DMS53 (cell line): ENCODE results near the gene RRAGC.
"Not testable (repeated sequence)": the region's sequence is repeated elsewhere in the genome, so short reads cannot be mapped to it uniquely, and the experiment has no call there.

Source experiments
- DNase-seq: peaks from one replicate; lab custom pipeline; 2025; lab: John Stamatoyannopoulos, UW

RRAGC gene

GRCh38 chr1:38858833-38859560 lies 575 bp downstream of the RRAGC start:
- DNase-seq, result peak; percentile 69

- no peak for DNase-seq
Measured at GRCh38 chr1:38852780-38853179, 6.8 kb downstream of the RRAGC start.

- no peak for DNase-seq
Measured at GRCh38 chr1:38848071-38848470, 11.5 kb downstream of the RRAGC start.

- no peak for DNase-seq
Measured at GRCh38 chr1:38846210-38846609, 13.4 kb downstream of the RRAGC start.

GRCh38 chr1:38845088-38845487 lies 14.5 kb downstream of the RRAGC start:
- DNase-seq, result not testable (repeated sequence)

GRCh38 chr1:38840281-38840680 lies 19.3 kb downstream of the RRAGC start:
- no peak for DNase-seq

- no peak for DNase-seq
Measured at GRCh38 chr1:38839363-38839762, 20.2 kb downstream of the RRAGC start.

- not testable (repeated sequence) for DNase-seq
Measured at GRCh38 chr1:38836316-38836715, 23.3 kb downstream of the RRAGC start.

GRCh38 chr1:38834937-38835827 lies 24.4 kb downstream of the RRAGC start:
- DNase-seq, result peak; percentile 91

- no peak for DNase-seq
Measured at GRCh38 chr1:38834221-38834782, 25.3 kb downstream of the RRAGC start.

- DNase-seq, result no peak
Measured at GRCh38 chr1:38833146-38833545, 26.4 kb downstream of the RRAGC start.

- DNase-seq, result no peak
Measured at GRCh38 chr1:38832370-38832734, 27.2 kb downstream of the RRAGC start.

GRCh38 chr1:38831731-38832369 lies 27.7 kb downstream of the RRAGC start:
- no peak for DNase-seq

- DNase-seq, result no peak
Measured at GRCh38 chr1:38829368-38829767, 30.2 kb downstream of the RRAGC start.

- DNase-seq, result no peak
Measured at GRCh38 chr1:38827318-38827717, 32.3 kb downstream of the RRAGC start.

- no peak for DNase-seq
Measured at GRCh38 chr1:38826886-38827285, 32.7 kb downstream of the RRAGC start.

GRCh38 chr1:38826262-38826661 lies 33.3 kb downstream of the RRAGC start:
- DNase-seq, result no peak

GRCh38 chr1:38820860-38821259 lies 38.7 kb downstream of the RRAGC start:
- DNase-seq, result no peak

GRCh38 chr1:38819516-38819915 lies 40.1 kb downstream of the RRAGC start:
- DNase-seq, result no peak

- no peak for DNase-seq
Measured at GRCh38 chr1:38819040-38819439, 40.5 kb downstream of the RRAGC start.

GRCh38 chr1:38818175-38818976 lies 41.2 kb downstream of the RRAGC start:
- DNase-seq, result peak; percentile 16
